ENCODE measurements around the gene ERF. TPM values are rescaled to one million over a fixed set of nuclear protein-coding genes. Genes with fewer than 3 reads are reported as not detected.
A peak's percentile ranks its signal among the peaks of the same experiment; 100 is the strongest.

Gene ERF
- total and polyA plus RNA-seq, 2 donors (not counting 1 experiment from before 2014, with no cell fraction given) = 48.6 to 51.5 TPM

DNA sequence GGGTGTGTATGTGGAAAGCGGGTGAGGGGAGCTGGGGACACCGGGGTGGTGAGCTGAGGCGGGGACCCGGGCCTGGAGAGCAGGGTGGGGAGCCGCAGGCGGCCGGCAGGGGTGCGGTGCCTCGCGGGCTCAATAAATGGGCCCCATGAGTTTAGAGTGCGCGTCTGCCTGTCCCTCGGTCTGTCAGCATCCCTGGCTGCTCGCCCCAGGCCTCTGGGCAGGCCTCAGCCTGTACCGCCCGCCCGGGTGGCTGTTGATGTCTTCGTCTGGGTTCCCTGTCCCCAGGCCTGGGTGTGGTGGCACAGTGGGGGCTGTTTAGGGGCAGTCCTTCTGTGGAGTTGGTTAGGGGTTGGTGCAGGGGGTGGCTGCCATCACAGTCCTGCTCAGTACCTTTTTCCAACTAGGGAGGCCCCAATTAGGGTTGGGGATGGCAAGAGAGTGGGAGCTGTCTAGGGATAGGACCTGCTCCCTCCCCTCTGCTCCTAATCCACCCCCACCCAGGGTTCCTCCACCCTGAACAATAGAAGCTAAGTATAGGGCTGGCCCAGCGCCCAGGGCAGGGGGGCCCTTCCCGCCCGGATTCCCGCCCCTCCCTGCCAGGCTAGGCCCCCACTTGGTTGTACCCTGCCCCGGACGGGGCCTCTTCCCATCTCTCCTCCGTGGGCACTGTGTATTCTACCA, 26.4 kb upstream of the ERF start:
- ChIA-PET POLR2A (interaction anchor here (0.7 to 5.5 kb wide), 7 partner anchors 11 to 173 kb away, joined by 4 to 23 read pairs (median 9); partner anchors contain the start of genes CIC and GSK3A), CTCF (interaction anchor here (1.0 to 4.8 kb wide), 7 partner anchors 10 to 172 kb away, joined by 3 to 89 read pairs (median 10); partner anchors contain the start of gene GSK3A)
- 10% methylated on average over 22 of the region's 25 CpGs for WGBS (ENCODE audit: insufficient coverage)
- no peaks in the 10 kb centered on the region for H3K9me3 Mint-ChIP-seq (ENCODE audit: insufficient read depth)
- Histone ChIP-seq H4K20me1 (ENCODE audit: control insufficient read depth, insufficient read depth, low read length, poor library complexity, severe bottlenecking) (peaks cover 26% of the 10 kb centered on the region), H3K36me3 (replicated peaks in 1 of 2; ENCODE audit: control extremely low read depth in 1 of 2, control insufficient read depth in 1 of 2, extremely low read depth in 1 of 2, insufficient read depth in 2 of 2, low read length in 1 of 2) (no peaks in the 10 kb centered on the region), H3K4me3 (ENCODE audit: control extremely low read depth in 1 of 5, extremely low read depth in 1 of 5, insufficient read depth in 1 of 5, low read depth in 2 of 5, low read length in 4 of 5) (peak overlapping the region in 3 of 5 experiments; percentile 71 to 90 (median 88)), H3K27ac (ENCODE audit: low read length in 2 of 2) (peak overlapping the region; percentile 91 to 96), H3K9ac (ENCODE audit: low read length) (peak overlapping the region; percentile 40), H2AFZ (ENCODE audit: insufficient read depth, low read depth, low read length, poor library complexity, severe bottlenecking) (peak overlapping the region; percentile 26), H3K27me3 (replicated peaks in 1 of 4; ENCODE audit: control extremely low read depth in 1 of 4, control insufficient read depth in 3 of 4, insufficient read depth in 4 of 4, low read length in 3 of 4) (no peaks in the 10 kb centered on the region), H3K9me3 (ENCODE audit: control extremely low read depth in 1 of 3, control insufficient read depth in 2 of 3, insufficient read depth in 1 of 3, low read length in 2 of 3) (no peaks in the 10 kb centered on the region), H3K4me2 (replicated peaks; ENCODE audit: low read depth, low read length, poor library complexity, severe bottlenecking) (peak overlapping the region; percentile 96), H3K79me2 (ENCODE audit: control insufficient read depth, insufficient read depth, low read length) (peaks cover 51% of the 10 kb centered on the region), H3K4me1 (ENCODE audit: control insufficient read depth in 2 of 2, insufficient read depth in 2 of 2, low read length in 2 of 2) (peaks cover 53 to 64% of the 10 kb centered on the region in 2 donors)
- DNase-seq (peak; percentile 56), ATAC-seq (ENCODE audit: low read depth) (no peak)
- H3K27me3 Mint-ChIP-seq = no peaks in the 10 kb centered on the region
- peaks cover 37% of the 10 kb centered on the region for H3K4me1 Mint-ChIP-seq
- intact Hi-C loops (cut with micrococcal nuclease) = loop anchor here (5.0 kb wide), 1 partner anchor 79 kb away; no protein-coding TSS in a partner anchor
- H3K27ac Mint-ChIP-seq = no peak overlapping the region
- H3K4me3 Mint-ChIP-seq = no peak overlapping the region
- no peak for TF ChIP-seq EZH2 (IDR thresholded peaks at IDR 0.05; ENCODE audit: borderline replicate concordance, insufficient read depth, low read depth, low read length, poor library complexity, severe bottlenecking)
- TF ChIP-seq, protein P1, sequence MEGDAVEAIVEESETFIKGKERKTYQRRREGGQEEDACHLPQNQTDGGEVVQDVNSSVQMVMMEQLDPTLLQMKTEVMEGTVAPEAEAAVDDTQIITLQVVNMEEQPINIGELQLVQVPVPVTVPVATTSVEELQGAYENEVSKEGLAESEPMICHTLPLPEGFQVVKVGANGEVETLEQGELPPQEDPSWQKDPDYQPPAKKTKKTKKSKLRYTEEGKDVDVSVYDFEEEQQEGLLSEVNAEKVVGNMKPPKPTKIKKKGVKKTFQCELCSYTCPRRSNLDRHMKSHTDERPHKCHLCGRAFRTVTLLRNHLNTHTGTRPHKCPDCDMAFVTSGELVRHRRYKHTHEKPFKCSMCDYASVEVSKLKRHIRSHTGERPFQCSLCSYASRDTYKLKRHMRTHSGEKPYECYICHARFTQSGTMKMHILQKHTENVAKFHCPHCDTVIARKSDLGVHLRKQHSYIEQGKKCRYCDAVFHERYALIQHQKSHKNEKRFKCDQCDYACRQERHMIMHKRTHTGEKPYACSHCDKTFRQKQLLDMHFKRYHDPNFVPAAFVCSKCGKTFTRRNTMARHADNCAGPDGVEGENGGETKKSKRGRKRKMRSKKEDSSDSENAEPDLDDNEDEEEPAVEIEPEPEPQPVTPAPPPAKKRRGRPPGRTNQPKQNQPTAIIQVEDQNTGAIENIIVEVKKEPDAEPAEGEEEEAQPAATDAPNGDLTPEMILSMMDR (IDR thresholded peaks at IDR 0.05) = no peak

DNA sequence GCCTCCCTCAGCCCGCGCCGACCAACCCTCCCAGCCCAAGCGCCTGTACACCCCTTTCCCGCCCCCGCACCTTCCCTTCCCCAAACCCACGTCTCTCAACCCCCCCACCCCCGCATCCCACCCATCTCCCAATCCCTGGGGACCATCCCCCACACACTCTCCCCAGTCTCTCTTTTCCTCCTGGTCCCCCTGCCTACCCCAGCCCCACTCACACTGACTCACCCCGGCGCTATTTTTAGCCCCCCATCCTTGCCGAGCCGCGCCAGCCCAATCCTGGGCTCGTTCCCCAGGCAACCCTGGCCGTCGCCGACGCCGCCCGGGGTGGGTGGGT, 25.9 kb upstream of the ERF start:
- H2AFZ ChIP-seq (ENCODE audit: insufficient read depth, low read depth, low read length, poor library complexity, severe bottlenecking) = peak overlapping the region; percentile 63
- POLR2A ChIA-PET = interaction anchor here (0.8 to 5.5 kb wide), 5 partner anchors 8 to 151 kb away, joined by 3 to 23 read pairs (median 3); partner anchors contain the start of genes CIC, GSK3A and PAFAH1B3
- no peak for ATAC-seq (ENCODE audit: low read depth)
- H3K4me3 ChIP-seq (ENCODE audit: control extremely low read depth in 1 of 5, extremely low read depth in 1 of 5, insufficient read depth in 1 of 5, low read depth in 2 of 5, low read length in 4 of 5) = peak overlapping the region in 4 of 5 experiments; percentile 71 to 90 (median 81)
- H3K4me1 ChIP-seq (ENCODE audit: control insufficient read depth in 2 of 2, insufficient read depth in 2 of 2, low read length in 2 of 2) = peaks cover 48 to 59% of the 10 kb centered on the region in 2 donors
- WGBS (ENCODE audit: insufficient coverage) = 0% methylated on average over 17 of the region's 20 CpGs
- H3K27ac ChIP-seq (ENCODE audit: low read length in 2 of 2) = peak overlapping the region; percentile 71 to 91
- no peak for TF ChIP-seq EZH2 (IDR thresholded peaks at IDR 0.05; ENCODE audit: borderline replicate concordance, insufficient read depth, low read depth, low read length, poor library complexity, severe bottlenecking)
- TF ChIP-seq, protein P1 (IDR thresholded peaks at IDR 0.05) = no peak
- CTCF ChIA-PET = interaction anchor here (1.5 to 4.8 kb wide), 5 partner anchors 10 to 172 kb away, joined by 4 to 89 read pairs (median 25); partner anchors contain the start of gene GSK3A
- no peaks in the 10 kb centered on the region for H3K9me3 Mint-ChIP-seq (ENCODE audit: insufficient read depth)
- H3K36me3 ChIP-seq (replicated peaks in 1 of 2; ENCODE audit: control extremely low read depth in 1 of 2, control insufficient read depth in 1 of 2, extremely low read depth in 1 of 2, insufficient read depth in 2 of 2, low read length in 1 of 2) = no peaks in the 10 kb centered on the region
- H3K27ac Mint-ChIP-seq = no peak overlapping the region
- peak overlapping the region; percentile 90 for H3K4me3 Mint-ChIP-seq
- H3K27me3 Mint-ChIP-seq = no peaks in the 10 kb centered on the region
- no peaks in the 10 kb centered on the region for H3K9me3 ChIP-seq (ENCODE audit: control extremely low read depth in 1 of 3, control insufficient read depth in 2 of 3, insufficient read depth in 1 of 3, low read length in 2 of 3)
- no peaks in the 10 kb centered on the region for H3K27me3 ChIP-seq (replicated peaks in 1 of 4; ENCODE audit: control extremely low read depth in 1 of 4, control insufficient read depth in 3 of 4, insufficient read depth in 4 of 4, low read length in 3 of 4)
- peaks cover 51% of the 10 kb centered on the region for H3K79me2 ChIP-seq (ENCODE audit: control insufficient read depth, insufficient read depth, low read length)
- peak overlapping the region; percentile 96 for H3K4me2 ChIP-seq (replicated peaks; ENCODE audit: low read depth, low read length, poor library complexity, severe bottlenecking)
- no peak for DNase-seq
- H3K4me1 Mint-ChIP-seq = peaks cover 37% of the 10 kb centered on the region
- intact Hi-C loops (cut with micrococcal nuclease) = loop anchor here (1.0 to 5.0 kb wide), 5 partner anchors 11 to 148 kb away; partner anchors contain the start of genes CIC, ERF and POU2F2
- peak overlapping the region; percentile 86 for H3K9ac ChIP-seq (ENCODE audit: low read length)
- H4K20me1 ChIP-seq (ENCODE audit: control insufficient read depth, insufficient read depth, low read length, poor library complexity, severe bottlenecking) = peaks cover 21% of the 10 kb centered on the region

All from B cell (primary cell).